Activated CD8-positive, alpha-beta memory T cell treated with anti-CD3 and anti-CD28 coated beads, Interleukin-2, amount 50 U/mL, for 48 hours (primary cell): ENCODE data around the gene MTMR6.

ENCODE experiments used
- DNase-seq: peaks from one replicate; pipeline ENCODE4 v3.0.0-alpha.2; 2020

MTMR6 gene

GRCh38 chr13:25276748-25277147, 10.5 kb downstream of the MTMR6 start:
- no peak for DNase-seq

GRCh38 chr13:25268561-25268960, 18.7 kb downstream of the MTMR6 start:
- DNase-seq = no peak

- DNase-seq = no peak
Measured at GRCh38 chr13:25267715-25268114, 19.6 kb downstream of the MTMR6 start.

GRCh38 chr13:25266706-25267105, 20.6 kb downstream of the MTMR6 start:
- no peak for DNase-seq

- DNase-seq = no peak
Measured at GRCh38 chr13:25262261-25262660, 25.0 kb downstream of the MTMR6 start.

- DNase-seq = no peak
Measured at GRCh38 chr13:25253702-25254101, 33.6 kb downstream of the MTMR6 start.

GRCh38 chr13:25252752-25253151, 34.5 kb downstream of the MTMR6 start:
- no peak for DNase-seq

- no peak for DNase-seq
Measured at GRCh38 chr13:25252225-25252624, 35.1 kb downstream of the MTMR6 start.

- DNase-seq = no peak
Measured at GRCh38 chr13:25249001-25249543, 38.2 kb downstream of the MTMR6 start.

GRCh38 chr13:25248071-25248470, 39.2 kb downstream of the MTMR6 start:
- no peak for DNase-seq

GRCh38 chr13:25247360-25247759, 39.9 kb downstream of the MTMR6 start:
- no peak for DNase-seq

GRCh38 chr13:25244123-25244522, 43.2 kb downstream of the MTMR6 start:
- no peak for DNase-seq

- DNase-seq = no peak
Measured at GRCh38 chr13:25242956-25243355, 44.3 kb downstream of the MTMR6 start.

GRCh38 chr13:25241007-25241406, 46.3 kb downstream of the MTMR6 start:
- no peak for DNase-seq

- no peak for DNase-seq
Measured at GRCh38 chr13:25237083-25237482, 50.2 kb downstream of the MTMR6 start.

GRCh38 chr13:25233861-25234260, 53.4 kb downstream of the MTMR6 start:
- no peak for DNase-seq

- DNase-seq = no peak
Measured at GRCh38 chr13:25232937-25233515, 54.3 kb downstream of the MTMR6 start.

GRCh38 chr13:25231517-25231916, 55.8 kb downstream of the MTMR6 start:
- no peak for DNase-seq

GRCh38 chr13:25227690-25228089, 59.6 kb downstream of the MTMR6 start:
- no peak for DNase-seq

- DNase-seq = no peak
Measured at GRCh38 chr13:25225970-25226369, 61.3 kb downstream of the MTMR6 start.

GRCh38 chr13:25224151-25224550, 63.1 kb downstream of the MTMR6 start:
- no peak for DNase-seq

GRCh38 chr13:25222740-25223139, 64.5 kb downstream of the MTMR6 start:
- no peak for DNase-seq

- DNase-seq = no peak
Measured at GRCh38 chr13:25218019-25218418, 69.3 kb downstream of the MTMR6 start.

GRCh38 chr13:25217023-25217885, 70.0 kb downstream of the MTMR6 start:
- DNase-seq = no peak

GRCh38 chr13:25215253-25215575, 72.1 kb downstream of the MTMR6 start:
- no peak for DNase-seq
